M059J (cell line): Measurements from ENCODE around the gene ZNF614. TPM values are rescaled to one million over a fixed set of nuclear protein-coding genes. Genes with fewer than 3 reads are reported as not detected.
"Not testable (repeated sequence)": the region's sequence is repeated elsewhere in the genome, so short reads cannot be mapped to it uniquely, and the experiment has no call there.

Source experiments
- DNase-seq: peaks from one replicate; pipeline ENCODE4 v3.0.0-alpha.2; 2012; ENCODE audit warnings: low read depth
- total RNA-seq: library from RNA; depleted of rRNA; stranded (reverse); fragments of >200 nt; shearing (Covaris generic); gene quantifications from 2 replicates; pipeline ENCODE4 v1.2.3, GENCODE V29; 2014; rRNA removed

Gene ZNF614
- total RNA-seq: 8.5 and 16.3 TPM in 2 replicates

DNA sequence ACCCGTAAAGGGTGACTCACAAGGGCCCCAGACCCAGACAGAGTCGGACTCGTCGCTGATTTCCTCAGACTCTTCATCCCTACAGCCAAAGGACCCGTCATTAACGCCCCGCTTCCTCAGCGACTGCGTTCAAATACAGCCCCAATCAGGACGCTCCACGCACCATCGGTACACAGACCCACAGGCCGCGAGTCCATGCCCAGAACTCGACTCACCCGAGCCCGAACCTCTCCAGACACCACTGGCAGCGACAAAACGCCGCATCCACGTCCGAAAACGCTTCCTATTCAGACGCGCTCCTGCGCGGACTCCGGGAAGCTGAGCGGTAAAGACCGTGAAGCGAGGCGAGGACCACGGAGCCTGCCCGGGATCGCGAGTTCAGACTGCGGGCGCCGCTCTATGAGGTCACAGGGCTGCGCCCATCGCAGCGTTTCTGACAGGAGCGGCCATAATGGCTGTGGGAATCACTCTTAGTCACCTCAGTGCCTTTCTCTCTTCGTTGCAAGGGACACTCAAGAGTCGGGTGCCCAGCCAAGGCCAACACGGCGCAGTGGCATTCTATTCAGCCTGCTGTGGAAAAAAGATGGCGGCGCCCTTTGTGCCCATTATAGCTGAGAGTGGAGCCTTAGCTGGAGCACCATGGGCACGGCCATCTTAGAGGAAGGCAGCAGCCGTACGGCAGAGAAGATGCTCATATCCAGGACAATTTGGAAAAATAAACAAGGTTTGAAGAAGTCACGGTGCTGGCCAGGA, at the start of gene ZNF614:
Gene ZNF614, minus strand, starts transcription at position 353 of the 753 bp plus-strand sequence. CDS start 2,634 bp downstream, outside the sequence.
- DNase-seq: peak; percentile 90

DNA sequence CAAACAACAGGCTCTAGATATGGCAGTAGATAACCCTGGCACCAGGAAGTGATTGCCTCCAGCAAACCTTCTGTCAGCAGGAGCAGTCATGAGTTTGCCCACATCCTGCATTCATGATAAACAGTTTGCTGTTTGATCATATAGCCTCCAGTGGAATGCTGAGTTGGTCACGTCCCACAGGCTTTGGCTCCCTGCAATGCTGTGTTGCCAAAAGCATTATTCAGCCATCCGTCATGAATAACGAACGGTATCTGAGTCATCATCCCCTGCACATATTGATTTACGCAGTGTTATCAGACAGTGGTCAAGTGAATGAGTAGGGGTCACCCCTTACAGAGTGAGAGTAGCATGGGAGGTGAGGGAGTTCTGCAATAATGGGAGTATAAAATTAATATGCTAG, 42.3 kb upstream of the ZNF614 start:
- peak; percentile 26 for DNase-seq

- no peak for DNase-seq
Measured at GRCh38 chr19:52069653-52070052, 41.5 kb upstream of the ZNF614 start.

DNA sequence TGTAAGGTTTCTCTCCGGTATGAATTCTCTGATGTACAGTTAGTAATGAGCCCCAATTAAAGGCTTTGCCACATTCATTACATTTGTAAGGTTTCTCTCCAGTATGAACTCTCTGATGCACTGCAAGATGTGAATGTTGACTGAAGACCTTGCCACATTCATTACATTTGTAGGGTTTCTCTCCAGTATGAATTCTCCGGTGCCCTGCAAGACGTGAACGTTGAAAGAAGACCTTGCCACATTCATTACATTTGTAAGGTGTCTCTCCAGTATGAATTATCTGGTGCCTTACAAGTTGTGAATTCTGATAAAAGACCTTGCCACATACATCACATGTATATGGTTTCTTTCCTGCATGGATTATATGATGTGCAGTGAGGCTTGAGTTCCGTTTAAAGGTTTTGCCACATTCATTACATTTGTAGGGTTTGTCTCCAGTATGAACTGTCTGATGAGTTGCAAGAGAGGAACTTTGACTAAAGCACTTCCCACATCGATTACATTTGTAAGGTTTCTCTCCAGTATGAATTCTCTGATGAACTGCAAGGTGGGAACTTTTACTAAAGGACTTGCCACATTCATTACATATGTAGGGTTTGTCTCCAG, 38.2 kb upstream of the ZNF614 start:
- no peak for DNase-seq

GRCh38 chr19:52065399-52065798, 37.2 kb upstream of the ZNF614 start:
- no peak for DNase-seq

- not testable (repeated sequence) for DNase-seq
Measured at GRCh38 chr19:52056480-52056879, 28.3 kb upstream of the ZNF614 start.

DNA sequence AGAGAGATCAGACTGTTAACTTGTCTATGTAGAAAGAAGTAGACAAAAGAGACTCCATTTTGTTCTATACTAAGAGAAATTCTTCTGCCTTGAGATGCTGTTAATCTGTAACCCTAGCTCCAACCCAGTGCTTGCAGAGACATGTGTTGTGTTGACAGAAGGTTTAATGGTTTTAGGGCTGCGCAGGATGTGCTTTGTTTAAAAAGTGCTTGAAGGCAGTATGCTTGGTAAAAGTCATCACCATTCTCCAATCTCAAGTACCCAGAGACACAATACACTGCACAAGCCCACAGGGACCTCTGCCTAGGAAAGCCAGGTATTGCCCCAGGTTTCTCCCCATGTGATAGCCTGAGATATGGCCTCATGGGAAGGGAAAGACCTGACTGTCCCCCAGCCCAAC, 23.6 kb upstream of the ZNF614 start:
- not testable (repeated sequence) for DNase-seq

- peak; percentile 92 for DNase-seq
Measured at GRCh38 chr19:52048555-52049501, 20.6 kb upstream of the ZNF614 start, which contains the start of gene ZNF432. ZNF432 (minus strand) TSS chr19:52048838; CDS start chr19:52046868, 1,970 bp downstream.

DNA sequence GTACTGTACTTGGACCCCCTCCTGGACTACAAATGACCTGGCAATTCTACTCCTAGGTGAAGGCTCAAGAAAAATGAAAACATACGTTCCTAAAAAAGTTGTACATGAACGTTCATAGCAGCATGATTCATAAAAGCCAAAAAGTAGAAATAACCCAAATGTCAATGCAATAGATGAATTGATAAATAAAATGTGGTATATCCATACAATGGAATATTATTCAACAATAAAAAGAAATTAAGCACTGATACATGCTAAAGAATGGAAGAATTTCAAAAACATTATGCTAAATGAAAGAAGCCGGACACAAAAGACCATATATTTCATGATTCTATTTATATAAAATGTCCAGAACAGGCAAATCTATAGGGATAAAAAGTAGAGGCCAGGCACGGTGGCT, 11.0 kb upstream of the ZNF614 start:
- no peak for DNase-seq

- DNase-seq: peak; percentile 16
Measured at GRCh38 chr19:52034051-52034728, 6.0 kb upstream of the ZNF614 start.

- no peak for DNase-seq
Measured at GRCh38 chr19:52028780-52029123, 573 bp upstream of the ZNF614 start.

GRCh38 chr19:52026255-52026990, 1.8 kb downstream of the ZNF614 start:
- not testable (repeated sequence) for DNase-seq

DNA sequence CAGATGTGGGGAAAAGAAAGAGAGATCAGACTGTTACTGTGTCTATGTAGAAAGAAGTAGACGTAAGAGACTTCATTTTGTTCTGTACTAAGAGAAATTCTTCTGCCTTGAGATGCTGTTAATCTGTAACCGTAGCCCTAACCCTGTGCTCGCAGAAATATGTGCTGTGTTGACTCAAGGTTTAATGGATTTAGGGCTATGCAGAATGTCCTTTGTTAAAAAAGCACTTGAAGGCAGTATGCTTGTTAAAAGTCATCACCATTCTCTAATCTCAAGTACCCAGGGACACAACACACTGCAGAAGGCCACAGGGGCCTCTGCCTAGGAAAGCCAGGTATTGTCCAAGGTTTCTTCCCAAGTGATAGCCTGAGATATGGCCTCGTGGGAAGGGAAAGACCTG, 3.7 kb downstream of the ZNF614 start:
- not testable (repeated sequence) for DNase-seq

- no peak for DNase-seq
Measured at GRCh38 chr19:52022193-52022592, 6.0 kb downstream of the ZNF614 start.

DNA sequence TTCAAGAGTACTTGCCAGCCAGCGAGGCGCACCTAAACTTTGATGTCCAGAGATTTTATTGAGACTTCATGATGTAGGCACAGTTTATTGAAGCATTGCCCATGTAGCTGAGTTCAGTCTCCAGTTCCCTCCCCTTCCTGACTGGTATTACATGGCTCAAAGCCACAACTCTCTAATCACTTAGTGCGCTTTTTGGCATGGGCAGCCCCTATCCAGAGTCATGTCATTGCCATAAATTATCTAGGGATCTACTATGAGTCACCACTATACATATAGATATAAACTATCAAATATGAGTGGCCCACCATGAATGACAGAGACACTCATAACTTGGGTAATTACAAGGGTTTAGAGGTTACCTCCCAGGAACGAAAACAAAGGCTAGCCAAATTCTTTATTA, 7.7 kb downstream of the ZNF614 start:
- DNase-seq: no peak

DNA sequence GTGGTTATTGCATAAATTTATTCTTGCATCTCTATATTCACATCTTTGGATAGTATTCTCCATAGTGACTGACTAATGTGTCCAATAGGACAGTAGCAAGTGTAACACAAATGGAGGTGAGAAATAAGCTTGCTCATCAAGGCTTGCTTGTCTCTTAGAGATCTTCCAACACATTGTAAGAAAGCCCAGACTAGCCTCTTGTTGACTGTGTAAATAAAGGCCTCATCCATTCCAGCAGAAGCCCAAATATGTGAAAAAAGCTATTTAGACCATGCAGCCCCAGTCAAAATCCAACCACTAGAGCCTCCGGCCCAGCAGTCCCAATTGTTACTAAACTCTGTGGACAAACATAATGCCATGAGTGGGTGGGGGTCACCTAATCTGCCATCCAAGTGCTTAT, 17.5 kb downstream of the ZNF614 start:
- no peak for DNase-seq

- DNase-seq: peak; percentile 82
Measured at GRCh38 chr19:52007806-52008557, 20.2 kb downstream of the ZNF614 start, which contains the start of gene ZNF615. ZNF615 (minus strand) TSS chr19:52008211; CDS start chr19:52003711, 4,500 bp downstream.

DNA sequence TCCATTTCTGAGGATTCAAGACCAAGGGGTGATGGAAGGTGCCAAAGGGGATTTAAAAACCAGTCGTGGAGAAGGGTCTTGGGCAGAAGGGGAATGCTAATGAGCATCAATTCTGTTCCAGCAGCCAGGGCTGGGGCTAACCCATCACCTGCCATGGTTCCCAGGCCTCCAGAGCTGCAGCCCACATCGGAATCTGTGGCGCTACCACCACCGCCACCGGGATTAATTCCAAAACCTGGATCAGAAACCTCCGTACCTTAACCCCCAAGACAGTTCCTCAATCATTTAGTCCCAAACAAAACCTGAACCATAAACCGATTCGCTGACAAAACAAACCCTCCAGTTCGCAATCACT, 20.8 kb downstream of the ZNF614 start:
- no peak for DNase-seq

- no peak for DNase-seq
Measured at GRCh38 chr19:51994048-51994644, 34.0 kb downstream of the ZNF614 start.

DNA sequence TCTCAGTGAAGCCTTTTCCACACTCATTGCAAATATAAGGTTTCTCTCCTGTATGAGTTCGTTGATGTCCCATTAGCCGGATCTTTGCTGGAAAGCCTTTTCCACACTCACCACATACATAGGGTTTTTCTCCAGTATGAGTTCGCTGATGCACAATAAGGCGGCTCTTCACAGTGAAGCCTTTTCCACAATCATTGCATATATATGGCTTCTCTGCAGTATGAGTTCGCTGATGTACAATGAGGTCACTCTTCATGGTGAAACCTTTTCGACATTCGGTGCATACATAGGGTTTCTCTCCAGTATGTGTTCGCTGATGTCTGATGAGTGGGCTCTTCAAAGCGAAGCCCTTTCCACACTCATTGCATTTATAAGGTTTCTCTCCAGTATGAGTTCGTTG, 34.8 kb downstream of the ZNF614 start:
- DNase-seq: no peak
